ENCODE results near the gene C9orf85.
A peak's percentile ranks its signal among the peaks of the same experiment; 100 is the strongest.

Gene C9orf85

DNA sequence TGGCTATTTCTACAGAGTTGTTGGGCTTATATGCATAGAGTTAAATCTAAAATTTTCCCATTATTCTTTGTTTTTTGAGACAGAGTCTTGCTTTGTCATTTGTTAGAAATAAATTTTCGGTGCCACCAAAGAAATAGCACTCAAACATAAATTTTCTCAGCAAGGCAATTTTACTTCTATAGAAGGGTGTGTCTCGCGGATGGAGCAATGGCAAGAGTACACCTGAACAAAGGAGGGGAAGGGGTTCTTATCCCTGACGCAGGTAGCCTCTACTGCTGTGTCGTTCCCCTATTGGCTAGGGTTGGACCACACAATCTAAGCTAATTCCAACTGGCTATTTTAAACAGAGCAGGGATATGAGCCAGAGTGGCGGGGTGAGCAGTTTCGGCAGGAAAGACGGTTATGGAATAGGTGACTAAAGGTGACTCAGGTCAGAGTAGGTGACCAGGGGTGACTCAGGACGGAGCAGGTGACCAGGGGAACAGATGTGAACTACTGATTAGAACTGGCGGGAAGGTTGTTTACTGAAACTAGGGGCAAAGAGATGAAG, 57.2 kb downstream of the C9orf85 start:
- no peak for TF ChIP-seq CTCF (IDR thresholded peaks at IDR 0.05; ENCODE audit: insufficient read depth, missing control alignments)
- FAIRE-seq (no peak), DNase-seq (ENCODE audit: insufficient read length, low spot score) (no peak)

- peak; percentile 43 for TF ChIP-seq CTCF (IDR thresholded peaks at IDR 0.05; ENCODE audit: insufficient read depth, missing control alignments)
- DNase-seq (ENCODE audit: insufficient read length, low spot score) = no peak
Measured at GRCh38 chr9:71975833-71976232, 64.4 kb downstream of the C9orf85 start.

DNA sequence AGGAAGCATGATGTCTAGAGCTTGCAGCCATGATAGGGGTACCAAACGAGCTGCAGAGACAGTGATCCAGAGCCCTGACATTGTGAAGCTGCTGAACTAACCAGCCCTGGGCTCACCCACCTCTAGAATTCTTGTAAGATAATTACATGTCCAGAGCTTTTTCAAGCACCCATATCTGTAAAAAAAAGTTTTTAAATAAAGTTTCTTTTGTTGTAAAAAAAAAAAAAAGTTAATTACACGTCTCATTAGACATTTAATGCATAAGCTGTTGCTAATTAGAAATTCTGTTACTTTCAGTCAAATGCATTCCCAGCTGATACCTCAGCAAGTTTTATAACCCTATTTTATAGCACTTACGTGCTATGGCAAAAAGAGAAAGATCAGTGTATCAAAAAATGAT, 65.6 kb downstream of the C9orf85 start:
- FAIRE-seq = no peak
- TF ChIP-seq CTCF (IDR thresholded peaks at IDR 0.05; ENCODE audit: insufficient read depth, missing control alignments) = no peak
- DNase-seq (ENCODE audit: insufficient read length, low spot score) = no peak

More at GRCh38 chr9:71975833-71976232, 64.4 kb downstream of the C9orf85 start:
- FAIRE-seq = no peak

DNA sequence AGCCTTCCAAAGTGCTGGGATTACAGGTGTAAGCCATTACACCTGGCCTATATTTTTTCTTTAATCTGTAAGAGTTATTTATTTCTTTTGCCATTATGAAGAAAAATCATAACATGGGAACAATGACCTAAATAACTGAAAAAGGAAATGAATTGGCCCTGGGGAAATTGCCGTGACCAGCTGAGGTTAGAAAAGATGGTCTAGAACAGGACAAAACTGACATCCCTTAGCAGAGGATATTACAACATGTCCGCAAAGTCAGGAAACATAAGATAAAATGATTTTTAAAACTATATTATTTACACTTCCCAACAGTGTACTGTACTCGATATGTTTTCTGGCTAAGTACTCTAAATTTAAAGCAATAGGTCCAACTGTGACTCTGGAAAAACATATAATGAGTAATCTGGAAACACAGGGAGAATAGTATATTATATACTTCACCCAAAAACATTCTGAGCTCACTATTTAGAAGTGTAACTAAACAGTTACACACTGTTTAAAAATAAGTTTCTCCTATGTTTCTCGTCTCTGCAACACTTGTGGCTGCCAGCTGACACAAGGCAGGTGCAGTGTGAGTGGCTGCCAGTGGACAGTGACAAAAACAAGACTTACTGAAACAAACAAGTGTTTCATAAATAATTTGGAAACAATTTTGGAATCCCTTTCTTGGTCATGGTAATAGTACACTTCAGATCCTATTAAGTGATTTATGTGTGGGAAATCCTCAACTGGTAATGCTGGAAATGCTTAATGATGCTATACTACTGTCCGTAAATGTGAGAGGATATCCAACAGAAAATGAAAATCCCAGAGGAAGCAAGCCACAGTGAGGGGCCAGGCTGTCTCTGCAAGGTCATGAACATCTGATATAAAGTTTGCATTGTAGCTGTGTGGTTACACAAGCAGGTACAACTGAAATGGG, 69.1 kb downstream of the C9orf85 start:
- no peak for TF ChIP-seq CTCF (IDR thresholded peaks at IDR 0.05; ENCODE audit: insufficient read depth, missing control alignments)
- FAIRE-seq (no peak), DNase-seq (ENCODE audit: insufficient read length, low spot score) (no peak)

DNA sequence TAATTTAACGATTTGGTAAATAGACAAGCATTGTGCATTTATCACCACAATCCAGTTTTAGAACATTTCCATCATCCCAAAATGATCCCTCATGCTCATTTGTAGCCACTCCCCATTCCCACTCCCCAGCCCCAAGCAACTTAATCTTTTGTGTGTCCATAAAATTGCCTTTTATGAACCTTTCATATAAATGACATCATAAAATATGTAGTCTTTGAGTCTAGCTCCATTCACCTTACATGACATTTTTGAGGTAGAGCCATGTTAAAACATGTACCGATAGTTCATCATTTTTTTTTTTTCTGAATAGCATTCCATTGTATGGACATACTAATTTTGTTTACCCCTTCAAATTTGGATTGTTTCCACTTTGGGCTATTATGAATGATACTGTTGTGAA, 70.5 kb downstream of the C9orf85 start:
- no peak for TF ChIP-seq CTCF (IDR thresholded peaks at IDR 0.05; ENCODE audit: insufficient read depth, missing control alignments)
- DNase-seq (ENCODE audit: insufficient read length, low spot score) (no peak), FAIRE-seq (no peak)

GRCh38 chr9:71984403-71984802, 73.0 kb downstream of the C9orf85 start:
- FAIRE-seq (no peak), DNase-seq (ENCODE audit: insufficient read length, low spot score) (no peak)
- no peak for TF ChIP-seq CTCF (IDR thresholded peaks at IDR 0.05; ENCODE audit: insufficient read depth, missing control alignments)

GRCh38 chr9:71984831-71985281, 73.4 kb downstream of the C9orf85 start:
- no peak for FAIRE-seq

More at GRCh38 chr9:71984831-71985281, 73.4 kb downstream of the C9orf85 start:
- TF ChIP-seq CTCF (IDR thresholded peaks at IDR 0.05; ENCODE audit: insufficient read depth, missing control alignments) = no peak
- no peak for DNase-seq (ENCODE audit: insufficient read length, low spot score)

Measured in D721Med (cell line).